T-helper 2 cell treated with Interferon-gamma antibody and Interleukin-4, amounts not matched to agents 5 μg/mL and 100 μg/mL, for 36 hours (primary cell): ENCODE results near the gene GNB1L.

ENCODE experiments used
- DNase-seq: peaks from one replicate; pipeline ENCODE4 v3.0.0; 2021; ENCODE audit warnings: low spot score
- H3K27ac Mint-ChIP-seq: one replicate; pipeline ENCODE4 v1.8.0; 2021; ENCODE audit warnings: mild to moderate bottlenecking, mixed read lengths
- H3K27me3 Mint-ChIP-seq: one replicate; pipeline ENCODE4 v1.8.0; 2021; ENCODE audit warnings: low read depth, mixed read lengths
- H3K36me3 Mint-ChIP-seq: one replicate; pipeline ENCODE4 v1.8.0; 2021; ENCODE audit warnings: low read depth, mixed read lengths
- H3K4me1 Mint-ChIP-seq: one replicate; pipeline ENCODE4 v1.8.0; 2021; ENCODE audit warnings: low read depth, mixed read lengths
- H3K4me3 Mint-ChIP-seq: one replicate; pipeline ENCODE4 v1.8.0; 2022; ENCODE audit warnings: mild to moderate bottlenecking, moderate library complexity, mixed read lengths
- H3K9me3 Mint-ChIP-seq: one replicate; pipeline ENCODE4 v1.8.0; 2021; ENCODE audit warnings: mixed read lengths

GNB1L gene

GRCh38 chr22:19755145-19755710 lies 99.4 kb downstream of the GNB1L start:
- Mint-ChIP-seq H3K9me3 (no peaks in the 10 kb centered on the region), H3K27ac (no peak overlapping the region), H3K4me1 (peaks cover 17% of the 10 kb centered on the region), H3K4me3 (no peak overlapping the region), H3K27me3 (peaks cover 60% of the 10 kb centered on the region), H3K36me3 (peaks cover 2% of the 10 kb centered on the region)
- DNase-seq = no peak

- H3K36me3 Mint-ChIP-seq = no peaks in the 10 kb centered on the region
- no peak overlapping the region for H3K27ac Mint-ChIP-seq
- peaks cover 12% of the 10 kb centered on the region for H3K4me1 Mint-ChIP-seq
- no peaks in the 10 kb centered on the region for H3K9me3 Mint-ChIP-seq
- no peak for DNase-seq
- H3K4me3 Mint-ChIP-seq = no peak overlapping the region
- peaks cover 55% of the 10 kb centered on the region for H3K27me3 Mint-ChIP-seq
These were observed 100.0 kb downstream of the GNB1L start for GRCh38 chr22:19754701-19755144.

GRCh38 chr22:19753996-19754700 lies 100.5 kb downstream of the GNB1L start:
- no peaks in the 10 kb centered on the region for H3K36me3 Mint-ChIP-seq
- DNase-seq = no peak
- no peak overlapping the region for H3K27ac Mint-ChIP-seq
- no peak overlapping the region for H3K4me3 Mint-ChIP-seq
- peaks cover 10% of the 10 kb centered on the region for H3K4me1 Mint-ChIP-seq
- no peaks in the 10 kb centered on the region for H3K9me3 Mint-ChIP-seq
- H3K27me3 Mint-ChIP-seq = peaks cover 51% of the 10 kb centered on the region

- DNase-seq = no peak
- H3K36me3 Mint-ChIP-seq = no peaks in the 10 kb centered on the region
- H3K4me1 Mint-ChIP-seq = peaks cover 10% of the 10 kb centered on the region
- H3K27me3 Mint-ChIP-seq = peaks cover 49% of the 10 kb centered on the region
- no peaks in the 10 kb centered on the region for H3K9me3 Mint-ChIP-seq
- no peak overlapping the region for H3K4me3 Mint-ChIP-seq
- no peak overlapping the region for H3K27ac Mint-ChIP-seq
These were observed 101.4 kb downstream of the GNB1L start for GRCh38 chr22:19753090-19753842.

GRCh38 chr22:19751497-19752245 lies 103.0 kb downstream of the GNB1L start:
- no peak overlapping the region for H3K4me3 Mint-ChIP-seq
- H3K27ac Mint-ChIP-seq = no peak overlapping the region
- H3K36me3 Mint-ChIP-seq = no peaks in the 10 kb centered on the region
- no peak for DNase-seq
- peaks cover 37% of the 10 kb centered on the region for H3K27me3 Mint-ChIP-seq
- H3K4me1 Mint-ChIP-seq = peaks cover 3% of the 10 kb centered on the region
- H3K9me3 Mint-ChIP-seq = no peaks in the 10 kb centered on the region

GRCh38 chr22:19750507-19751490 lies 103.9 kb downstream of the GNB1L start:
- DNase-seq = no peak
- Mint-ChIP-seq H3K27me3 (peaks cover 28% of the 10 kb centered on the region), H3K9me3 (no peaks in the 10 kb centered on the region)

GRCh38 chr22:19749876-19750275 lies 104.8 kb downstream of the GNB1L start:
- H3K4me1 Mint-ChIP-seq = no peaks in the 10 kb centered on the region
- H3K27ac Mint-ChIP-seq = no peak overlapping the region
- H3K9me3 Mint-ChIP-seq = no peaks in the 10 kb centered on the region
- H3K27me3 Mint-ChIP-seq = peaks cover 22% of the 10 kb centered on the region
- no peak overlapping the region for H3K4me3 Mint-ChIP-seq
- H3K36me3 Mint-ChIP-seq = no peaks in the 10 kb centered on the region
- no peak for DNase-seq

More at GRCh38 chr22:19750507-19751490, 103.9 kb downstream of the GNB1L start:
- Mint-ChIP-seq H3K4me3 (no peak overlapping the region), H3K36me3 (no peaks in the 10 kb centered on the region), H3K27ac (no peak overlapping the region), H3K4me1 (no peaks in the 10 kb centered on the region)

- no peak for DNase-seq
- no peak overlapping the region for H3K27ac Mint-ChIP-seq
These were observed 105.5 kb downstream of the GNB1L start for GRCh38 chr22:19748991-19749664.

GRCh38 chr22:19748139-19748538 lies 106.5 kb downstream of the GNB1L start:
- Mint-ChIP-seq H3K4me1 (no peaks in the 10 kb centered on the region), H3K9me3 (no peaks in the 10 kb centered on the region), H3K27ac (no peak overlapping the region), H3K36me3 (no peaks in the 10 kb centered on the region), H3K27me3 (peaks cover 7% of the 10 kb centered on the region), H3K4me3 (no peak overlapping the region)
- DNase-seq = no peak

More at GRCh38 chr22:19748991-19749664, 105.5 kb downstream of the GNB1L start:
- no peak overlapping the region for H3K4me3 Mint-ChIP-seq
- no peaks in the 10 kb centered on the region for H3K9me3 Mint-ChIP-seq
- H3K4me1 Mint-ChIP-seq = no peaks in the 10 kb centered on the region
- H3K36me3 Mint-ChIP-seq = no peaks in the 10 kb centered on the region
- H3K27me3 Mint-ChIP-seq = peaks cover 15% of the 10 kb centered on the region

GRCh38 chr22:19747551-19747950 lies 107.1 kb downstream of the GNB1L start:
- Mint-ChIP-seq H3K4me3 (no peak overlapping the region), H3K27me3 (peaks cover 3% of the 10 kb centered on the region), H3K4me1 (no peaks in the 10 kb centered on the region), H3K36me3 (no peaks in the 10 kb centered on the region), H3K27ac (no peak overlapping the region), H3K9me3 (no peaks in the 10 kb centered on the region)
- no peak for DNase-seq

GRCh38 chr22:19746726-19747125 lies 107.9 kb downstream of the GNB1L start:
- Mint-ChIP-seq H3K36me3 (no peaks in the 10 kb centered on the region), H3K27ac (no peak overlapping the region), H3K9me3 (no peaks in the 10 kb centered on the region), H3K27me3 (no peaks in the 10 kb centered on the region), H3K4me3 (no peak overlapping the region), H3K4me1 (no peaks in the 10 kb centered on the region)
- DNase-seq = no peak

GRCh38 chr22:19745155-19746101 lies 109.2 kb downstream of the GNB1L start:
- no peak for DNase-seq
- Mint-ChIP-seq H3K4me1 (no peaks in the 10 kb centered on the region), H3K27ac (no peak overlapping the region), H3K9me3 (no peaks in the 10 kb centered on the region), H3K4me3 (no peak overlapping the region), H3K27me3 (no peaks in the 10 kb centered on the region), H3K36me3 (no peaks in the 10 kb centered on the region)
